HG03469 (cell line): ENCODE results near the gene HTR2A.
"Not testable (repeated sequence)": the region's sequence is repeated elsewhere in the genome, so short reads cannot be mapped to it uniquely, and the experiment has no call there.

ENCODE experiments used
- ATAC-seq: cut with Tn5 transposase; IDR thresholded peaks from one replicate; pipeline ENCODE4 v1.9.1; 2021; ENCODE audit warnings: mild to moderate bottlenecking, moderate library complexity, moderate number of reproducible peaks; ENCODE audit not compliant: unreplicated experiment

The HTR2A gene

GRCh38 chr13:46812301-46812797 lies 84.5 kb downstream of the HTR2A start:
- ATAC-seq, result no peak

GRCh38 chr13:46810440-46810839 lies 86.4 kb downstream of the HTR2A start:
- ATAC-seq, result no peak

GRCh38 chr13:46804921-46805320 lies 91.9 kb downstream of the HTR2A start:
- ATAC-seq, result not testable (repeated sequence)

GRCh38 chr13:46804391-46804815 lies 92.5 kb downstream of the HTR2A start:
- ATAC-seq, result no peak

DNA sequence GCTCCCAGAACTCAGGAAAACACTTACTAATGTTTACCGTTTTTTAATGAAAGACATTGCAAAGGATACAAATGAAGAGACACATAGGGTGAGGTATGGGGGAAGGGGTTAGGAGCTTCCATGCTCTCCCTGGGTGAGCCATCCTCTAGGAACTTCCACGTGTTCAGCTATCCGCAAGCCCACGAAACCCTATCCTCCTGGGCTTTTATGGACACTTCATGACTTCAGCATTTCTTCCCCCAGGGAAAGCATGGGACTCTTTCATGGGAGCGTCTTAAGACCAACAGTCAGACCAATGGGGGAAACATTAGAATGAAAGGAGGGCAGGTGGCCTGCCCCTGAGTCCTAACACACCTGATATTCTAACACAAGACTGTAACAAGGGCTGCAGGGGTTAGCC lies 93.3 kb downstream of the HTR2A start:
- no peak for ATAC-seq

DNA sequence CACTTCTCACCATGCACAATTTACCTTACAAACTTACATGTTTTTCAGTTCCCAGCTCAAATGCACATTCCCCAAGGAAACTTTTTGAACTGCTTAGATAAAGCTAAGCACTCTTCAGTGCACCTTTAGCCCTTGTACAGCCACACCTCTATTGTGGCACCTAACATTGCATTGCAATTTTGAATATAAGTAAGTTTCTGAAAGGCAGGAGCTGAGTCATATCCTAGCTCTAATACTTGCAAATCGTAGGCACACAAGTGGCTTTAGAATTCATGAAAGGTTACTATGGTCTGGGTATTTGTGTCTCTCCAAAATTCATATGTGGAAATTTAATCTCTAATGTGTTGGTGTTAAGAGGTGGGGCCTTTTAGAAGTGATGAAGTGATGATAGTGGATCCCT lies 95.0 kb downstream of the HTR2A start:
- no peak for ATAC-seq

- no peak for ATAC-seq
Observed at GRCh38 chr13:46799139-46799538, 97.7 kb downstream of the HTR2A start.

- ATAC-seq, result peak; percentile 4
Observed at GRCh38 chr13:46797501-46798237, 99.2 kb downstream of the HTR2A start.

GRCh38 chr13:46796515-46797474 lies 100.1 kb downstream of the HTR2A start, which contains the start of gene ESD:
TSS of gene ESD (minus strand) at chr13:46797161. CDS start at chr13:46791413, 5,748 bp downstream.
- peak; percentile 72 for ATAC-seq

GRCh38 chr13:46796129-46796514 lies 100.7 kb downstream of the HTR2A start:
- no peak for ATAC-seq

DNA sequence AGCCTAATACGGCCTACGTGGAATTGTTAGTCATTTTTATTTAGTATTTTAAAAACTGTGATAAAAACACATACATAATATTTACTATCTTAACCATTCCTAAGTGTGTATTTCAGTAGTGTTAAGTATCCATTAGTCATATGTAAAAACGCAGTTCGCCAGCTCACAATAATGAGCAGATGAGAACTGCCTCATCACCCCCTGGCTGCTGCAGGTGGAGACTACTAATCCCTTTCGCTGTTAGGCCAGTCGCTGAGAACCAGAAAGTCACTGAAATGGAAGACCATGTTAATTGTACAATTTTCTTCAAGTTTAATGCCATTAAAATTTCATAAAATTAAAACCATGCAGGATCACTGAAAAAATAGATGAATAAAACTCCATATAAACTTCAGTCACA lies 101.5 kb downstream of the HTR2A start:
- no peak for ATAC-seq

- no peak for ATAC-seq
Observed at GRCh38 chr13:46783504-46783903, 113.3 kb downstream of the HTR2A start.

- ATAC-seq, result no peak
Observed at GRCh38 chr13:46782691-46783090, 114.2 kb downstream of the HTR2A start.

DNA sequence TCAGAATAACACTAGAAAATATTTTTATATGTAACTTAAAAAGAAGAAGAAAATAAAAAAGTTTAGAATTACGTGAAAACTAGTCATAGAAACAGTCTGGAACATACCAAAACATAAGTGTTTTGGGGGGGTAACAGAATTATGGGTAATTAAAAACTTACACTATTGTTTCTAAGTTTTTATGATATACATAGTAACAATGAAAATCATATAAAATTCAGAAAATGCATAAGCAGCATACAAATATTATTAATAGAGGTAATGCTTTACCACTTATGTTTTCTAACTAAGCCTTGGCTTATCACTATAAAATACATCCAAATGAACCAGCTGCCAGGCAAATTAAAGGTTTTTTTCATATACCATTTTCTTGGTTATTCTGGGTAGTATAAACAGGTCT lies 114.8 kb downstream of the HTR2A start:
- no peak for ATAC-seq
